Femur (tissue), 1 donor: ENCODE data around the gene SEMA3B.
"Not testable (repeated sequence)": the region's sequence is repeated elsewhere in the genome, so short reads cannot be mapped to it uniquely, and the experiment has no call there.

Experiments
- DNase-seq: peaks from one replicate; pipeline ENCODE4 v3.0.0-alpha.2; 2017

SEMA3B gene

GRCh38 chr3:50268703-50269451 is at the start of gene SEMA3B:
TSS of gene SEMA3B (plus strand) at chr3:50269147. CDS start at chr3:50269241, 94 bp downstream.
- DNase-seq: peak; percentile 79

GRCh38 chr3:50219285-50219684 is 49.7 kb upstream of the SEMA3B start:
- no peak for DNase-seq

GRCh38 chr3:50220109-50220508 is 48.8 kb upstream of the SEMA3B start:
- no peak for DNase-seq

- no peak for DNase-seq
These were observed 47.9 kb upstream of the SEMA3B start for GRCh38 chr3:50221051-50221410.

DNA sequence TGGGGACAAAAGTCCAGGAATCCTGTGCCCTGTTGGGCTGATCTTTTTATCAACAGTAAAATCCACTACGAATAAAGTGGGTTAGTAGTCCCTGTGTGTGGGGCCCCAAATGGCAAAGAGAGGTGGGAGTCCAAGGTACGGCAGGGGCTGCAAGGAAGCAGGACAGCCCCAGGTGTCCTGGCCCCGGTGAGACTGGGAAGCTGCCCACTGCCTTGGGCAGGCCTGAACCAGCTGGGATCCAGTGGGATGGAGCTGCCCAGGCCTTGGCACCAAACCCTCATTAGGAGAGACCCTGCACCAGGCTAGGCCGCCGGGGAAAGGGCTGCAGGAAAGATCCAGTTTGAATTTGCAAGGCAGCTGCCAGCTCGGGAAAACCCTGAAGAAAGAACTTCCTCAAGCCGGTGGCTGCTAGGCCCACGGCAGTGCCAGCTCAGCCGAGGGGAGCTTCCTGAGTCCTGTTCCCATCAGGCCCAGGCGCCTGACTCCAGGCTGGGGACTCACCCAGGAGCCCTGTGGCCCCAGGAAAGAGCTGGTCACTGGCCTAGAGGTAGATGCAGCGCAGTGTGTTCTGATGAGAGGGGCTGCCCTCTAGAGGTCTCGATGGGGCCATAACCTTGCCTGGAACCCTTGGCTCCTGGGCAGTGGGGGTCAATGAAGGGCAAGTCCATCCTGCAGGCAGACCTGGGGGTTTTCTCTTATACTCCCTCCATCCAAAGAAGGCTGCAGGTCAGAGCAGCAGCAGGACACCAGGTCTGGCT is 47.4 kb upstream of the SEMA3B start:
- DNase-seq: no peak

DNA sequence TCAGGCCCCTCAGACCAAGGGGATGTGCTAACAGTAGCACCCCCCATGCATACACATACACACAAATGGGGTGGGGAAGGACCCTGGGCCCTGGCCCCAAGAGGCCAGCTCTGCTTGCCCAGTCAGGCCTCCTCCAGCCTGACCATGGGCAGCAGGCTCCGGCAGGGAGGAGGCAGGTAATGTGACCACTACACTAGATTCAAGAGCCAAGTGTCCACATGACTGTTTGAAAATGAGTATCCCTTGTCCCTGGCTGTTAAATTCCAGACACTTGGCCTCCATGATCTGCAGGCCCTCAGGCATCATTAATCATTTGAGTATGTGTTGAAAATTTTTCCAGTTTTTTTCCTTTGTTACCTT is 46.8 kb upstream of the SEMA3B start:
- no peak for DNase-seq

DNA sequence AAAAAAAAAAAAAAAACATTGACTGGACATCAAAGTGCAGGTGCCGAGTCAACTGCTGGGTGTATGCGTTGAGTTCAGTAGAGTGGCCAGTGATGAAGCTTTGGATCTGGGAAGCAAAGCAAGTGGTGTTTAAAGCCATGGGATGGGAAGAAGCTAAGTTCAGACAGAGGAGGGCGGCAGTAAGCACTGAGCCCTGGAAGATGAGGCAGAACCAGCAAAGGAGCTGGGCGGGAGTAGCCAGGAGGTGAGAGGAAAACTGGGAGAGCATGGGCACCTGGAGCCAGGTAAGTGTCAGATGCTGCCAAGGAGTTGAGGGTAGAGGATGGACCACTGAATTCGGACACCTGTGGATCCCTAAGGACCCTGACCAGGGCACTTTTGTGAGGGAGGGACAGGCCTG is 44.3 kb upstream of the SEMA3B start:
- DNase-seq: no peak

- DNase-seq: peak; percentile 68
These were observed 42.0 kb upstream of the SEMA3B start for GRCh38 chr3:50226888-50227389.

DNA sequence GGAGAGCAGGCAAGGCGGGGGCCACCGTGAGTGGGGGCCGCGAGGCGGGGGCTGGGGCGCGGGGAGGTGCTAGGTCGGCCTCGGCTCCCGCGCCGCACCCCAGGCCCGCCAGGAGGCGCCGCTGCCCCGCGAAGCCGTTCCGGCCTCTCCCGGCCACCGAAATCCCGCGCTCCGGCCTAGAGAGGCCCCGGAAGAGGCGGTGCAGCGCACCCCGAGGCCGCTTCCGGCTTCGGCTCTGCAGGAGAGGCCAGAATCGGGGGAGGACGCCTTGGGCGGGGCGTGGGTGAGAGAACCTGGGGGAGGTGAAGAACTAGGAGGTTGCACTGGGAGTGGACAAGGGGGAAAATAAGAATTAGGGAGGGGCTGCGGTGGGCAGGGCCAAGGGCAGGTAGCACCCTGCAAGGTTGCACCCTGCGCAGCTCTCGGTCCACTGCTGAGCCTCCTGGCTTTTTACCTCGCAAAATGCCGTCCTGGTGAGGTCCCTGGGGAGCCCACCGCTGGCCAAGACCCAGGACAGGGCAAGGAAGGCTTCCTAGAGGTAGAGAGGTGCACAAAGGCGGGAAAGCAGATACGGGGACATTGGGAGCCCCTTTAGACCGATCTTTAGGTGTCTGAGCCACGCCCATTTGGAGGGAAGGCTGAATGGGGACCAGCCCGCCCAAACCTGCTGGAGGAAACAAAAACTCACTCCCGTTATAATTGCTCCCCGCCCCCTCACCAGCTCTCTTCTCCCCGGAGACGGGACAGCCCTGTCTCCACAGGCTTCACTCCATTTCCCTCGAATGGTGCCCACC is 41.4 kb upstream of the SEMA3B start:
- DNase-seq: peak; percentile 95

DNA sequence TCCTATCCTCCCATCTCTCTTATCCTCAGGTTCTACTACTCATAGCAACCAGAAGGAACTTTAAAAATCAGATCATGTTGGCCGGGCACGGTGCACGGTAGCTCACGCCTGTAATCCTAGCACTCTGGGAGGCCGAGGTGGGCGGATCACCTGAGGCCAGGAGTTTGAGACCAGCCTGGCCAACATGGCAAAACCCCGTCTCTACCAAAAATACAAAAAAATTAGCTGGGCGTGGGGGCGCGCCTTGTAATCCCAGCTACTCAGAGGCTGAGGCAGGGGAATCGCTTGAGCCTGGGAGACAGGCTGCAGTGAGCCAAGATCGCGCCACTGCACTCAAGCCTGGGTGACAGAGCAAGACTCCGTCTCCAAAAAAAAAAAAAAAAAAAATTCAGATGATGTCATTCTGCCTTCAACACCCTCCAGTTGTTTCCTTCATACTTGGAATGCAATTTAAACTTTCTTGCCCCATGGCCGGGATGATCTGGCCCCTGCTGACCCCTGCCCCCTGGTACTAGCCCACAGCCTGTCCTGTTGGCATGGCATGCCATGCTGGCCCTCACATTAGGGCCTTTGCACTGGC is 40.7 kb upstream of the SEMA3B start:
- DNase-seq: not testable (repeated sequence)

- DNase-seq: no peak
These were observed 39.5 kb upstream of the SEMA3B start for GRCh38 chr3:50229490-50229889.

DNA sequence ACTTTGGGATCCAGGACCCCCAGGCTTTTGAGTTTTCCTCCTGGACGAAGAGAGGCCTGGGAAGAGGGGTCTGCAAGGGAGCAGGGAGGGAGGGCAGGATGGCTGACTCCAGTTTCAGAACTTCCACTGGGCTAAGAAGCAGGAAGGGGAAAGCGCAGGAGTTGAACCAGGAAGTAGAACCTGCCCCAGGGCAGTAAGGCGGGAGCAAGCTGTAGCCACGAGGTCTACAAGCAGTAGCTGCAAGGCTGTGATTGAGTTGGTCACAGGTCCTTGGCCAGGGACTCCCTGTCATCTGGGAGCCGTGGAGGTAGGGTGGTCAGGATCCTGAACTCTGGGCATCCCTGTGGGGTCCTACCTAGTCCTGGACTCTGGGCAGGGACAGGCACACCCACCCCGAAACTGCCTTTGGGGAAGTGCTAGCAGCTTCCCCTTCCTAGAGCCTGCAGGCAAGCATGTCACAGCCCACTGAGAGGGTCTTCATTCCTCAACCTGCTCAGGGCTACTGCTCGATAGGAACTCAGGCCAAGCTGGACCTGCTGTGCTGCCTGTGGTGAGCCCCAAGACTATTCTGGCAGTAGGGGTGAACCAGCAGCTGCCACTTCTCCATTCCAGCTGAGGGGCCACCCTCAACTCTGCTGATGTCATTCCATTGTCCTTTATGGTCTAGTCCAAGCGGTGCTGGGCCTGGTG is 38.7 kb upstream of the SEMA3B start:
- no peak for DNase-seq

- DNase-seq: no peak
These were observed 38.2 kb upstream of the SEMA3B start for GRCh38 chr3:50230794-50231125.

GRCh38 chr3:50231581-50231980 is 37.4 kb upstream of the SEMA3B start:
- no peak for DNase-seq

DNA sequence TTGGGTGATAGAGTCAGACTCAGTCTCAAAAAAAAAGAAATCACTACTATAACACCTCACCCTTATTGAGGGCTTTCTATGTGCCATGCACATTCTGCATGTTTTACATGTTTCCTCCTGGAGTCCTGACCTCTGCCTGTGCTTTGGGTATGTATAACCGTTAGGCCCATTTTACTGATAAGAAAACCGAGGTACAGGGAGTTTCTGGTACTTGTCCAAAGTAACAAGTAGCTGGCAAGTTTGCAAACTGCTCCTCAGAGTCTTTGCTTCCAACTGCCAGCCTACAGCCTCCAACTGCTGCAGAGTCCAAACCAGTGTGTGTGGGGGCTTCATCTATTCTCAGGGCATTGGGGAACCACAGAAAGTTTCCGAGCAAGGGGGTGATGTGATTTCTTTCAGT is 36.6 kb upstream of the SEMA3B start:
- DNase-seq: no peak

DNA sequence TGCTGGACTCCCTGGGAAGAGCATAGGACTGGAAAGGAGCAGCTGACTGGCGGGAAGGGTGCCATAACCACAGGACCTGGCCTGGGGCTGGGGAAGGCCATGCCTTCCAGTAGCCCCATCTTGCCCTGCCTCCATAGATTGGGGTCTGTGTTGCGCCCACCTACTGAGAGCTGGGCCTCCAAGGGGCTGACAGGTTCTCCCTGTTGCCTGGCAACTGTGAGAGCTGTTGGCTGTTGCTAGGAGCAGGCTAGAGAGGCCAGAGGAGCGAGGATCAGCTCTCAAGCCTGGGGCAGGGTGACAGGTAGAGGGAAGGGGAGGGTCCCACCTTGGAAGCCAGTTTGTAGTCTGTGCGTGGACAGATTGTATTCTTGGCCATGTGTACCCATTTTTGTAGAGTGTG is 35.8 kb upstream of the SEMA3B start:
- no peak for DNase-seq

DNA sequence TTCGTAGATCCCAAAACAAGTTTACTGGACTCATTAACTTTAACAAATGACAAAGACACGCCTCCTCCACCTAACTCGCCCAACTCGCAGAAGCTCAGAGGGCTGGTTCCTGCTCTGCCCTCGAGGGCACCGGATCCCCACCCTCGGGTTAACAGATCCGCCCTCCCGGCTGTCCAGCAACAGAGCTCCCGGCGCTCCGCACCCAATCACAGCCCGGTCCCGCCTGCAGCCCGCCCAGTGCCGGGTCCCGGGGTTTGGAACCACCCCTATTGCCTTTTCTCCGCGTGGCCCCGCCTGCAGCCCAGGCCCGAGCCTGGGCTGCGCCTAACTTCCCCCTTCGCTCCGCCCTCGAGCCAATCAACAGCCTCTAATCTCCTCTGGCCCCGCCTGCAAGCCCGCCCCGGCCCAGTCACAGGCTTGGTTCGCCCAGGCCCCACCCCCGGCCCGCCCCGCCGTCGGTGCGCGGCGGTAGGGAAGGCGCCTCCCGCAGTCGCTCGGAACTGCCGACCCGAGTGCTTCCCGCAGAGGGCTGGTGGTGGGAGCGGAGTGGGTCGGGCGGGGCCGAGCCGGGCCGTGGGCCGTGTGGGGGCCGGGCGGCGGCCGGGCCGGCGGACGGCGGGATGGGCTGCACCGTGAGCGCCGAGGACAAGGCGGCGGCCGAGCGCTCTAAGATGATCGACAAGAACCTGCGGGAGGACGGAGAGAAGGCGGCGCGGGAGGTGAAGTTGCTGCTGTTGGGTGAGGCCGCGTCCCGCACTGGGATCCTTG is 33.0 kb upstream of the SEMA3B start, which contains the start of gene GNAI2:
TSS of gene GNAI2 (plus strand) at position 489 of the 768 bp plus-strand sequence. CDS start at position 621, 132 bp downstream.
- DNase-seq: peak; percentile 99

DNA sequence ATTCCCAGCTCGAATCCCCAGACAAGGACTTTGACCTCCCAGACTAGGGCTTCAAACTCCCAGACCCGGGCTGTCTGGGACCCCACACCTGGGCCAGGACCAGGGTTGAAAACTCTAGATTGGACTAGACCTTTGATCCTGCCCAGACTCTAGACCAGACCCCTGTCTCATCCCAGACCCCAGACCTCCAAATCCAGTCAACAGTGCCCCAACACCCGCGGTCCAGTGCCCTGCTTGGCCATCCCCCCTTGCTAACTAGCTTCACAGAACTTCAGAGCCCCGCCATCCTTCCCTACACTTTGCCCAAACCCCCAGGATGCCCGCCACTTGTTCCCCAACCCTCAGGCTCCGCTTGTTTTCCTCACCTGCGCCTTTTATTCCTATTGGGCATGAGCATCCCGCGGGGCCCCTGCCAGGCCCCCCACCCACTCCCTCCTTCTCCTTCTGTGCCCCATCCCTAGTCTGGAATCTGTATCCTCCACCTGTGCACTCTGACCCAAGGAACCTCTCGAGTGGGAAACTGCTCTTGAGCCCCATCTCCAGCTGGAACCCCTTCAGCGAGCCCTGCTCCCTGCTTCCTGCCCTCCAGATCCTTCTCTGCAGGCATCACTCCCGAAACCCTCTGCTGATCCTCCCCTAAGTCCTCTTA is 32.3 kb upstream of the SEMA3B start:
- no peak for DNase-seq

DNA sequence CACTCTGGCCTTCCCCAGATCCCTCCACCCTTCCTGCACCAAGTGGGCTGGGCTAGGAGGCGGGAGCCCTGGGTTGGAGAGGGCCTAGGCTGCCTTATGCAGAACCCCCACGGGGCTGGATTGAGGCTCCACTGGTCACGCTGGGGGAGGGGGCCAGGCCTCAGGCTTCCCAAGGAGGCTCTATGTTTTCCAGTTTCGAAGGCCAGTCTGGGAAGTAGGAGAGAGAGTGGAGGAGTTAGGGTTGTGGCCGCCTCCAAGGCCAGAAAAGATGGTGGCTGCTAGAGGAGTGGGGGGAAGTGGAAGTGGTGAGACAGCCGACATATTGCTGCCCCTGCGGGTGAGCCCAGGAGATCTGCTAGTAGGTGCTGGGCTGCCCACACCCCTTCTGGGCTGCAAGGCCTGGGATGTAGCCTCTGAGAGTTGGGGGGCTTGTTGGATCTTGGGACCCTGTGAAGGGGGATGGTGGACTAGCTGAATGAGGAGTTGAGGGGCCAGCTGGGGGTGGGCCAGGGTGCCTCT is 31.8 kb upstream of the SEMA3B start:
- DNase-seq: peak; percentile 57

DNA sequence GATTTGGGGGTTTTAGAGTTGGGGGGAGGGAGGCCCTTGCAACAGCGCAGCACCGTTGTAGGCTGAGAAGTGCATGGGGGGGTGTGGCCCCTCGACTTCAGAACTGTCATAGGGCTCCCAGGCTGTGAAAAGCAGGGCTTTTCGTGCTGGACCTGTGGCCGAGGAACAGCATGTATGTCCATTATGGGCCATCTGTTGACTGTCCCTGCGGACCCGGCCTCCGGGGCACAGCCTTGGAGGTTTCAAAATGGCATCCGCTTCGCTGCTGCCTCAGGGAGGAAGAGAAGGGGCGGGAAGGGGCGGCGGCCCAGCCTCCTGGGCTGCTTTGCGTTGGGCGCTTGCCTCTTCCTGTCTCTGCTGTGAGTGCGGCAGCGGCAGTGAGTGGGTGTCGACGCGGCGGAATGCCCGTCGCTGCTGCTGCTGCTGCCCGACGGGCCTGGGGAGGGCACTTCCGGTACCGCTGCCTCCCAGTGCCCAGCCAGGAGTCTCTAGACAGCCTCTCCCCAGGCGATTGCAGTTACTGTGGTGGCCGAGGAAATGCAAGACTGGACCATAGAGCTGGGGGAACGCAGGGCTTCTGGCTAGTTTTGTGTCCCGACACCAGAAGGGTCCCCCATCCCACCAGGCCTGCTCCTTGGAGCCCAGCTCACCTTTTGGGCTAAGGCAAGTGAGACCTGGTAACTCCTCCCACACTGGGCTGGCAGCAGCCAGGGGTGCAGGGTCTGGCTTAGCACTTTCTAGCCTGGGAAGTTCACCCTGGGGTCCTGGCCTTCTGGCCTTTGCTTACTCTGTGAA is 31.0 kb upstream of the SEMA3B start:
- DNase-seq: peak; percentile 91
